Adrenal gland (tissue), 12 donors: Measurements from ENCODE around the gene TNRC6B. TPM values are rescaled to one million over a fixed set of nuclear protein-coding genes. Genes with fewer than 3 reads are reported as not detected.
A peak's percentile ranks its signal among the peaks of the same experiment; 100 is the strongest.
"Not testable (repeated sequence)": the region's sequence is repeated elsewhere in the genome, so short reads cannot be mapped to it uniquely, and the experiment has no call there.

Source experiments
- DNase-seq, 7 donors: peaks; one replicate each; pipeline ENCODE4 v3.0.0-alpha.2; 2019 to 2020
- H3K27ac ChIP-seq, 5 donors: fragments of 200-600 bp; sonication (generic) in 4 of 5; 1 replicate in 3 of 5; 2 replicates in 2 of 5; pipeline versions ENCODE4 v1.5.1 to v1.8.0; 2016 to 2020; ENCODE audit warnings: mild to moderate bottlenecking in 1 of 5
- H3K27me3 ChIP-seq: fragments of 200-600 bp; 2 replicates; pipeline ENCODE4 v1.8.0; 2021
- H3K36me3 ChIP-seq, 2 donors: fragments of 200-600 bp; replicated peaks in 1 of 2; 1 replicate in 1 of 2; 2 replicates in 1 of 2; pipeline versions ENCODE4 v1.5.1 to v1.8.0; 2018 to 2022
- H3K4me1 ChIP-seq, 2 donors: fragments of 200-600 bp; replicated peaks in 1 of 2; 1 replicate in 1 of 2; 2 replicates in 1 of 2; pipeline versions ENCODE4 v1.5.1 to v1.8.0; 2018 to 2021
- H3K4me3 ChIP-seq, 4 donors: fragments of 200-600 bp; sonication (generic) in 3 of 4; one replicate each; pipeline ENCODE4 v1.5.1; 2016 to 2018
- H3K9me3 ChIP-seq, 3 donors: fragments of 200-600 bp; sonication (generic) in 1 of 3; replicated peaks in 1 of 3; 1 replicate in 2 of 3; 2 replicates in 1 of 3; pipeline versions ENCODE4 v1.5.1 to v1.8.0; 2016 to 2021
- POLR2A ChIP-seq, 2 donors: fragments of 450-650 bp; IDR thresholded peaks; one replicate each; pipeline ENCODE4 v1.6.1; 2017; ENCODE audit warnings: antibody characterized with exemption in 2 of 2, mild to moderate bottlenecking in 2 of 2, moderate library complexity in 1 of 2
- WGBS, 4 donors: extraction: QIAGEN DNeasy Blood & Tissue Kit in 2 of 4; methylation state at CpG; one replicate each; pipeline versions ENCODE4 v1.1.5 to v1.1.7; 2013 to 2017; 5-methylcytosine and 5-hydroxymethylcytosine counted together
- intact Hi-C, 2 donors: fragments of 100-400 bp; cut with DNase I; formaldehyde crosslinking; loops; one replicate each; pipeline versions ENCODE4 v1.14.1 to v1.15.0; 2022 to 2023
- polyA plus RNA-seq, 3 donors: library from polyadenylated mRNA; stranded (reverse); fragments of 200-250 nt in 2 of 3; fragments of 350-450 nt in 1 of 3; fragmentation: Illumina TruSeq in 1 of 3; extraction: RNeasy Lipid Tissue Mini Kit (QIAGEN cat#74804) in 1 of 3; gene quantifications; one replicate each; pipeline ENCODE4 v1.2.3, GENCODE V29; 2013 to 2014
- total RNA-seq, 9 donors: library from RNA; depleted of rRNA in 4 of 9; stranded (reverse); fragments of >200 nt in 4 of 9; fragments of 120-200 nt in 1 of 9; fragmentation: NEBNext Ultra II Directional in 1 of 9; extraction: Animal tissue kit (Norgen Biotek cat#: 25700) in 1 of 9; gene quantifications; one replicate each; pipeline versions ENCODE4 v1.1.0 to v1.2.4, GENCODE V29; 2013 to 2023
- TF ChIP-seq, protein P1 (sequence below), 6 experiments: fragments of 450-650 bp in 4 of 6; fragments of 200-600 bp in 2 of 6; sonication (generic) in 1 of 6; IDR thresholded peaks; 1 replicate in 5 of 6; 2 replicates in 1 of 6; pipeline versions ENCODE4 v1.5.1 to v1.8.0; 2016 to 2021; ENCODE audit warnings: antibody characterized with exemption in 6 of 6, mild to moderate bottlenecking in 2 of 6, moderate library complexity in 1 of 6
- donor health status: healthy with polysubstance abuse.
- donor health status: Bipolar disorder and iron deficiency.
- donor health status: DM: yes; HTN: yes; CAD: no.
- donor health status: DM: no; HTN: no; CAD: no.
- donor health status: DM: no; HTN: no; CAD: no.
- donor health status: DM: yes; HTN: yes; CAD: no.

Gene TNRC6B
- total and polyA plus RNA-seq, 12 donors: 2.8 to 57.6 (median 32.8) TPM

DNA sequence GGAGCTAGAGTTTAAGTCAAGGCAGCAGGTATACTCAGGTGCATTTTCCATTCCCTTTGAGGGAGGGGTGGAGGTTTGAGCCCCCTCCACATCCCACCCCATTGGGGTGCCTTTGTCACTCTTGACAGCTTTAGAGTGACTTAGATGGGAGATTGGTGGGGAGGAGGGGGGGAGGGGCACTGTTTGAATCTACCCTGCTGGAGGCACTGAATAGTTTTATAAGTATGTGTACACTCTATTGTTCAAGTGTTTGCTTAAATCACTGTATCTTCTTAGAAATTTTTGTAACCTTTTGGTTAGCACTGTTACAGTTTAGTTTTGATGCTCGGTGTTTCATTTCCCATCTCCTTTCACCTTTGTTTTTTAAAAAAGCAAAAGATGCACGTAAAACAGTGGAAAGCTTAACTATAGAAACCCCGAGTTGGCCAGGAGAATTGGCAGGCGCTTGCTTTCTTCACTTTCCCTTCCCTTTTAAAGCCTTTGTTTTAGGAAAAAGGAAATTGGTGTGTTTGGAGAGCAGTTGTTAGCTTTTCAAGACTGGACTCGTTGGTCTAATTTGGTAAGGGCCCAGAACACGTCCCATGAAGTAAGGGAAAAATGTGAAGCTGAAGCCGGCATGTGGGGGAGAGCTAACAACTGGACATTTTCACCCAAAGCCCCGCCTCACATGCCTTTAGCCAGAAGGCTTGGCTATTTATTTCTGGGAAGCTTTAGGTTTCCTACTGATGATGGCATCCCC, 42.8 kb downstream of the TNRC6B start:
- TF ChIP-seq, protein P1, sequence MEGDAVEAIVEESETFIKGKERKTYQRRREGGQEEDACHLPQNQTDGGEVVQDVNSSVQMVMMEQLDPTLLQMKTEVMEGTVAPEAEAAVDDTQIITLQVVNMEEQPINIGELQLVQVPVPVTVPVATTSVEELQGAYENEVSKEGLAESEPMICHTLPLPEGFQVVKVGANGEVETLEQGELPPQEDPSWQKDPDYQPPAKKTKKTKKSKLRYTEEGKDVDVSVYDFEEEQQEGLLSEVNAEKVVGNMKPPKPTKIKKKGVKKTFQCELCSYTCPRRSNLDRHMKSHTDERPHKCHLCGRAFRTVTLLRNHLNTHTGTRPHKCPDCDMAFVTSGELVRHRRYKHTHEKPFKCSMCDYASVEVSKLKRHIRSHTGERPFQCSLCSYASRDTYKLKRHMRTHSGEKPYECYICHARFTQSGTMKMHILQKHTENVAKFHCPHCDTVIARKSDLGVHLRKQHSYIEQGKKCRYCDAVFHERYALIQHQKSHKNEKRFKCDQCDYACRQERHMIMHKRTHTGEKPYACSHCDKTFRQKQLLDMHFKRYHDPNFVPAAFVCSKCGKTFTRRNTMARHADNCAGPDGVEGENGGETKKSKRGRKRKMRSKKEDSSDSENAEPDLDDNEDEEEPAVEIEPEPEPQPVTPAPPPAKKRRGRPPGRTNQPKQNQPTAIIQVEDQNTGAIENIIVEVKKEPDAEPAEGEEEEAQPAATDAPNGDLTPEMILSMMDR (IDR thresholded peaks at IDR 0.05): no peak
- no peak for TF ChIP-seq POLR2A (IDR thresholded peaks at IDR 0.05)
- no peaks in the 10 kb centered on the region for H3K36me3 ChIP-seq
- H3K4me3 ChIP-seq: no peak overlapping the region
- no peaks in the 10 kb centered on the region for H3K9me3 ChIP-seq
- H3K27ac ChIP-seq: no peak overlapping the region
- 51 to 69% (median 61%) methylated on average over 8 of the region's 8 CpGs for WGBS, 4 donors
- H3K27me3 ChIP-seq: no peaks in the 10 kb centered on the region
- peak in 1 of 7 donors; percentile 9 for DNase-seq
- peaks cover 12 to 34% of the 10 kb centered on the region in 2 donors for H3K4me1 ChIP-seq
- intact Hi-C loops: no loop called here

DNA sequence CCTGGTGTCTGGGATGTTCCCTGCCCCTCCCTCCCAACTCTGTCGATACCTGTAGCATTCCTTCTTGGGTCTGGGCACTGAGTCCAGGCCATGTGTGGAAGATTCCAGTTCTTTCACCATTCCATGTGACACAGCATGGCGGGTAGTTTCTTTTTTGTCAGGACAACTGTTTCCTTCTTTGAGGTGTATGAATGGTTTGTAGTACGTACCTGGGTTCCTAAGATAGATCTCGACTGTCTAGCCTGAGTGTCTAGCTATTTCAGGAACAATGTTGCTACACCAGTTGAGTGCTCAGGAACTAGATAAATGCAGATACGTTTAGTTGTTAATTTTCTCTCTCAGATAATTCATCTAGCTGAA, 43.3 kb downstream of the TNRC6B start:
- no peak for DNase-seq
- Histone ChIP-seq H3K36me3 (no peaks in the 10 kb centered on the region), H3K9me3 (no peaks in the 10 kb centered on the region), H3K27ac (no peak overlapping the region), H3K27me3 (no peaks in the 10 kb centered on the region), H3K4me1 (peaks cover 12 to 32% of the 10 kb centered on the region in 2 donors), H3K4me3 (no peak overlapping the region)
- intact Hi-C loops: no loop called here
- TF ChIP-seq, protein P1 (IDR thresholded peaks at IDR 0.05): no peak
- no peak for TF ChIP-seq POLR2A (IDR thresholded peaks at IDR 0.05)
- 75 to 92% (median 80%) methylated on average over 5 of the region's 5 CpGs for WGBS, 4 donors

DNA sequence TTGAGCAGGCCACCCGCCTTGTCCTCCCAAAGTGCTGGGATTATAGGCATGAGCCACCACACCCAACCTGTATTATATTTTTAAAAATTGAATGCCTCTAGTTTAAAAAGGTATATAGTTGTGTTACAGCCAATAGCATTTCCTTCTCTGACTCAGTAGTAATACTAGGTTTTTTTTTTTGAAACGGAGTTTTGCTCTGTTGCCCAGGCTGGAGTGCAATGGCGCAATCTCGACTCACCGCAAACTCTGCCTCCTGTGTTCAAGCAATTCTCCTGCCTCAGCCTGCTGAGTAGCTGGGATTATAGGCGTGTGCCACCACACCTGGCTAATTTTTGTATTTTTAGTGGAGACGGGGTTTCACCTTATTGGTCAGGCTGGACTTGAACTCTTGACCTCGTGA, 45.3 kb downstream of the TNRC6B start:
- WGBS, 4 donors: 83 to 91% (median 86%) methylated on average over 8 of the region's 8 CpGs
- H3K4me3 ChIP-seq, intact Hi-C loops, H3K9me3 ChIP-seq, H3K27me3 ChIP-seq, H3K36me3 ChIP-seq, DNase-seq, H3K27ac ChIP-seq: not testable (repeated sequence)
- H3K4me1 ChIP-seq: peaks cover 12 to 32% of the 10 kb centered on the region in 2 donors

DNA sequence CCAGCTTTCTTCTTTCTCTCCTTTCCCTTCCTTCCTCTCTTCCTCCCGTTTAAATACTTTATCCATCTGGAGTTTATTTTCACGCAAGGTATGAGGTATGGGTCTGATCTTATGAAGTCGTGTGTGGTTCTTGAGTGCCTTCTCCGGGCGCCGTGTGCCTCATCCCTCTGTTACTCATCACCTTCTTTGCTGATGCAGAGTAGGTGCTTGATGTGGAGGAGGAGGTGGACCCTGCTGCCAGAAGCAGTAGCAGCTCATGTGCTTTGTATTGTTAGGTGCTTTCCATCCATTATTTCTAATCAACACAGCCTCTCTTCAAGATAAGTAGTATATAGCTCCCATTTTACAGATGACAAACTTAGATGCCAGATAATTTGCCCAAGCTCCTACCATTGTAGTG, 47.0 kb downstream of the TNRC6B start:
- no peaks in the 10 kb centered on the region for H3K27me3 ChIP-seq
- DNase-seq: no peak
- TF ChIP-seq, protein P1 (IDR thresholded peaks at IDR 0.05): no peak
- no peak for TF ChIP-seq POLR2A (IDR thresholded peaks at IDR 0.05)
- intact Hi-C loops: no loop called here
- H3K27ac ChIP-seq: peak overlapping the region in 2 of 5 donors; percentile 39 to 56
- peaks cover 12 to 42% of the 10 kb centered on the region in 2 donors for H3K4me1 ChIP-seq
- H3K9me3 ChIP-seq: no peaks in the 10 kb centered on the region
- 55 to 63% (median 60%) methylated on average over 6 of the region's 6 CpGs for WGBS, 4 donors
- no peak overlapping the region for H3K4me3 ChIP-seq
- H3K36me3 ChIP-seq: no peaks in the 10 kb centered on the region

DNA sequence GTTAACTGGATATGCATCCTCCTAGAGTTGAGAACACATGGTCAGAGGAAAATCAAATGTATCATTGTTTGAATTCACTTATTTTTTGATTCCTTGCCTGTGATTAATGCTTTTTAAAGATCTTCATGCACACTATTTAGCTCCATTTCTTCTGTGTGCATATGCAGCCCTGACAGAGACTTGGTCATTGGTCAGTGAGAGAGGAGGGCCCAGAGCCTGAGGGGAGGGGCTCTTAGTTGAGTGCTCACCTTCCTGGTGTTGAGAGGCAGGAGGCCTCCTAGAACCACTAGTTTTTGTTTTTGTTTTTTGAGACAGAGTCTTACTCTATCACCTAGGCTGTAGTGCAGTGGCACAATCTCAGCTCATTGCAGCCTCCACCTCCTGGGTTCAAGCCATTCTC, 48.9 kb downstream of the TNRC6B start:
- Histone ChIP-seq H3K4me3 (no peak overlapping the region), H3K27ac (no peak overlapping the region), H3K4me1 (peaks cover 12 to 27% of the 10 kb centered on the region in 2 donors), H3K9me3 (no peaks in the 10 kb centered on the region), H3K36me3 (no peaks in the 10 kb centered on the region), H3K27me3 (no peaks in the 10 kb centered on the region)
- TF ChIP-seq POLR2A (IDR thresholded peaks at IDR 0.05): no peak
- TF ChIP-seq, protein P1 (IDR thresholded peaks at IDR 0.05): no peak
- intact Hi-C loops: no loop called here
- no peak for DNase-seq
